MM.1S (cell line): ENCODE results near the gene RNF224.

Source experiments
- DNase-seq: peaks from one replicate; pipeline ENCODE4 v3.0.0-alpha.2; 2015
- H2AFZ ChIP-seq: fragments of 300-600 bp; sonication (generic); 2 replicates; pipeline ENCODE4 v1.6.0; 2016; ENCODE audit warnings: antibody characterized with exemption, low read length
- H3F3A ChIP-seq: fragments of 300-600 bp; sonication (generic); 2 replicates; pipeline ENCODE4 v1.6.1; 2016; ENCODE audit warnings: mild to moderate bottlenecking, antibody characterized with exemption, low read length, moderate library complexity, mixed read lengths; ENCODE audit not compliant: insufficient read depth
- H3K27ac ChIP-seq: fragments of 300-600 bp; sonication (generic); 2 replicates; pipeline ENCODE4 v1.5.1; 2016; ENCODE audit warnings: mild to moderate bottlenecking, low read length
- H3K27me3 ChIP-seq: fragments of 300-600 bp; sonication (generic); replicated peaks from 2 replicates; pipeline ENCODE4 v1.6.0; 2016; ENCODE audit warnings: low read length; ENCODE audit not compliant: insufficient read depth
- H3K36me3 ChIP-seq: fragments of 300-600 bp; sonication (generic); replicated peaks from 2 replicates; pipeline ENCODE4 v1.6.1; 2016; ENCODE audit warnings: mild to moderate bottlenecking, low read length, mixed read lengths; ENCODE audit not compliant: insufficient read depth
- H3K4me1 ChIP-seq: fragments of 300-600 bp; sonication (generic); 2 replicates; pipeline ENCODE4 v1.6.1; 2016; ENCODE audit warnings: low read length, mixed read lengths
- H3K4me2 ChIP-seq: fragments of 300-600 bp; sonication (generic); 2 replicates; pipeline ENCODE4 v1.6.0; 2016; ENCODE audit warnings: low read depth, low read length
- H3K4me3 ChIP-seq: fragments of 300-600 bp; sonication (generic); 2 replicates; pipeline ENCODE4 v1.5.1; 2016; ENCODE audit warnings: low read length, mixed read lengths
- H3K79me2 ChIP-seq: fragments of 300-600 bp; sonication (generic); 2 replicates; pipeline ENCODE4 v1.6.1; 2016; ENCODE audit warnings: mixed run types, low read length, mixed read lengths
- H3K9ac ChIP-seq: fragments of 300-600 bp; sonication (generic); 2 replicates; pipeline ENCODE4 v1.6.1; 2016; ENCODE audit warnings: low read length, mixed read lengths
- H3K9me2 ChIP-seq: fragments of 300-600 bp; sonication (generic); replicated peaks from 2 replicates; pipeline ENCODE4 v1.6.1; 2016; ENCODE audit warnings: mild to moderate bottlenecking, low read length, mixed read lengths; ENCODE audit not compliant: insufficient read depth
- H3K9me3 ChIP-seq: fragments of 300-600 bp; sonication (generic); replicated peaks from 2 replicates; pipeline ENCODE4 v1.6.1; 2016; ENCODE audit warnings: mild to moderate bottlenecking, low read length, mixed read lengths; ENCODE audit not compliant: insufficient read depth
- H4K20me1 ChIP-seq: fragments of 300-600 bp; sonication (generic); 2 replicates; pipeline ENCODE4 v1.6.1; 2016; ENCODE audit warnings: mild to moderate bottlenecking, low read length, moderate library complexity, mixed read lengths; ENCODE audit not compliant: insufficient read depth
- CTCF ChIP-seq: fragments of 300-600 bp; sonication (generic); IDR thresholded peaks from 2 replicates; pipeline ENCODE4 v1.5.1; 2016; ENCODE audit warnings: antibody characterized with exemption, low read length, mixed read lengths
- EZH2 ChIP-seq: fragments of 300-600 bp; sonication (generic); optimal IDR thresholded peaks from 2 replicates; pipeline ENCODE3; 2017; ENCODE audit warnings: low read depth, mild to moderate bottlenecking, antibody characterized with exemption, low read length, mixed read lengths
- EZH2phosphoT487 ChIP-seq: fragments of 300-600 bp; sonication (generic); IDR thresholded peaks from 2 replicates; pipeline ENCODE4 v1.6.1; 2018; ENCODE audit warnings: antibody characterized with exemption, low read length

The RNF224 gene

DNA sequence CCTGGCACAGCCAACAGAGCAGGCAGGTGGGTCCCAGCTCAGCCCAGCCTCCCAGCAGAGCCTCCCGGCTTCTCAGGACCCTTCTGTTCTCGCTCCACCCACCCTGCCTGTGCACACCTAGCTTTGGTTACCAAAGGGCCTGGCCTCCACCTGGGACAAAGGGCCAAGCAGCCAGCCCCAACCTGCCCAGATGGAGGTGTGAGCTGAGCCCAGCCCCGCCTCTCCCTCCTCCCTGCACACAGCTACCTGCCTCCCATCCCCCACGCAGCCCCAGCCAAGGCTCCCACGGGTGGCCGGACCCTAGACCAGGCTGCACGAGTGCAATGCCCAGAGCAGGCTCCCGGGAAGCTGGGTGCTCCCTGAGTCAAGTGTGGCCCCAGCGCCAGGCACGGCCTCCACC is 32.4 kb upstream of the RNF224 start:
- Histone ChIP-seq H3F3A (peaks cover 6% of the 10 kb centered on the region), H3K4me2 (no peak overlapping the region), H3K4me3 (no peak overlapping the region), H3K4me1 (peaks cover 3% of the 10 kb centered on the region), H3K9ac (no peak overlapping the region), H3K36me3 (no peaks in the 10 kb centered on the region), H3K27ac (no peak overlapping the region), H3K79me2 (peaks cover 19% of the 10 kb centered on the region), H2AFZ (no peak overlapping the region), H3K27me3 (no peaks in the 10 kb centered on the region), H3K9me2 (no peaks in the 10 kb centered on the region), H4K20me1 (no peaks in the 10 kb centered on the region), H3K9me3 (no peaks in the 10 kb centered on the region)
- TF ChIP-seq EZH2 (no peak), EZH2phosphoT487 (no peak), CTCF (no peak)
- DNase-seq, result no peak

GRCh38 chr9:137195525-137196220 is 31.6 kb upstream of the RNF224 start:
- DNase-seq, result no peak
- Histone ChIP-seq H3K9ac (no peak overlapping the region), H3K4me3 (no peak overlapping the region), H3K27me3 (no peaks in the 10 kb centered on the region), H3K4me1 (no peaks in the 10 kb centered on the region), H3K79me2 (peaks cover 11% of the 10 kb centered on the region), H3K36me3 (no peaks in the 10 kb centered on the region), H3K9me3 (no peaks in the 10 kb centered on the region), H3K27ac (no peak overlapping the region), H3K4me2 (no peak overlapping the region), H3F3A (0 out of 2 replicates have a peak, but pooled peaks cover 4% of the 10 kb centered on the region), H3K9me2 (no peaks in the 10 kb centered on the region), H4K20me1 (no peaks in the 10 kb centered on the region), H2AFZ (no peak overlapping the region)
- no peak for TF ChIP-seq CTCF
- no peak for TF ChIP-seq EZH2phosphoT487
- no peak for TF ChIP-seq EZH2

DNA sequence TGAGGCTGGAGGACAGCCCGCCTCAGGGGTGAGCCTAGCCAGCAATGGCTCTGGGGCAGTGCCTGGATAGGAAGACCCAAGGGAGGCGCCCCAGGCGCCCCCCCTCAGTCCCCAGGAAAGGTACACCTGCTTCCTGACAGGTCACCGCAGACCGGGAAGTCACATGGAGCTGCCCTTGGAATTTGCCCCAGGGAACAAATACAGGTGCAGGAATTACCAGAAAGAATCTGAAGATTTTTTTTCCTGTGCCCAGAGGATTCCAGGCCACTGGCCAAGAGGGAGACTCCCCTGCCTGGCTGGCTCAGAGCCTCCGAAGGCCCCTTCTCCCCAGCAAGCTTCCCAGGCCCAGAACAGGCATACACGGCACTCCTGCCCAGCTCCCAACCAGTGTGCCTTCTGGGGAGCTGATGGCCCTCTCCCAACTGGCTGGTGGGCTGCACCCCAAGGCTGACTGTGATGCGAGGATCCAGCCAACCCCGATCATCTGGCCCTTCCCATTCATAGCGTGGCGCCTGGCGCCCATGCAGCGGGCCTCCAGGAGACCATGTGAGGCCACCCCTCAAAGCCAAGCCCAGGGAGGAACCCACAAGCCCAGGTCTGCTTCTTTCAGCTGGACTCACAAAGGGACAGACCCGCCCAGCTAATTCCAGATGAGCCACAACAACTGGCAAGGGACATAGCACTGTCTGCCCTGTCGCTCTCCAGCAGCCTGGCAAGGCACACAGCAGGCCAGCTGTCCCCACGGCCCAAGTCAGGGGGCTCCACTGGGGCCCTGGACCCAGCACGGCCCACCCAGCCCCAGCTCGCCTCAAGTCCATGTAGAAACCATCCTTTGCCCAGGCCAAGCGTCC is 29.0 kb upstream of the RNF224 start:
- Histone ChIP-seq H3K9me2 (no peaks in the 10 kb centered on the region), H3K9me3 (no peaks in the 10 kb centered on the region), H2AFZ (no peak overlapping the region), H3K9ac (no peak overlapping the region), H3K27me3 (no peaks in the 10 kb centered on the region), H3K79me2 (peaks cover 14% of the 10 kb centered on the region), H3K4me3 (no peak overlapping the region), H3K27ac (no peak overlapping the region), H4K20me1 (no peaks in the 10 kb centered on the region), H3K36me3 (no peaks in the 10 kb centered on the region), H3F3A (0 out of 2 replicates have a peak, but pooled peaks cover 10% of the 10 kb centered on the region), H3K4me1 (peaks cover 5% of the 10 kb centered on the region; the same call in 1 of the 2 replicates), H3K4me2 (no peak overlapping the region)
- DNase-seq, result no peak
- TF ChIP-seq EZH2 (no peak), EZH2phosphoT487 (no peak), CTCF (no peak)
